ENCODE measurements around the gene SLC48A1. TPM values are rescaled to one million over a fixed set of nuclear protein-coding genes. Genes with fewer than 3 reads are reported as not detected.

Gene SLC48A1
- total RNA-seq = 10 to 100 TPM; 13.9 to 18.5 TPM

DNA sequence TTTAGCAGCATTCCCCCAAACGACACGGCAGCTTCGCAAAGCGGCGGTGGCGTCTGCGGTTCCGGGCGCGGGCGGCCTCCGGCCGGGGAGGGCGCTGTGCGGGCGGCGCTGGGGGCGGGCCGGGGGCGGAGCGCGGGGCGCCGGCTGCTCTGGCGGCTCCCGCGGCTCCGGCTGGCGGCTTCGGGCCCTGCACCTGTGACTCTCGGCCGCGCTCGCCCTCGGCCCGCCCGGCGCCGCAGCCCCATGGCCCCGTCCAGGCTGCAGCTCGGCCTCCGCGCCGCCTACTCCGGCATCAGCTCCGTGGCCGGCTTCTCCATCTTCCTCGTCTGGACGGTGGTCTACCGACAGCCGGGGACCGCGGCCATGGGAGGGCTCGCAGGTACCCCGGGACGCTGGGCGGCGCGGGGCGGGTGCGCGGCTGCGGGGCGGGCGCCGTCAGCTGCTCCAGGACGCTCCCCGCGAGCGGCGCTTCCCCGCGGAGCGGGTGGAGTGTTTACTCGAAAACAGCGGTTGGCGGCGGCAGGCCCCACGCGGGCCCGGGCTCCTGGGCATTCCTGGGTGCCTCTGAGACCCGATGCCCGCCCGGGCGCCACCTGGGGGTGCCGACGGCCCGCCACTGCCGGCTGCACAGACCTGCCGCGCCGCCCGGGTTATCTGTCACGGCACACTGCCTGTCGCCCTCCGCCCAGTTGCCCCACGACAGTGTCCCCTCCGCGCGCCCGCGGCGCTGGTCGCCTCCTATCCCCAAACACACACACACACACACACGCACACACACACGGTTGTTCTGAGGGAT, at the start of gene SLC48A1:
TSS of gene SLC48A1 (plus strand) at position 177 of the 796 bp plus-strand sequence. CDS start at position 244, 67 bp downstream.
- H3K4me1 Mint-ChIP-seq = peaks cover 41% of the 10 kb centered on the region
- DNase-seq (peak; percentile 69), ATAC-seq (peak; percentile 84)
- CTCF ChIA-PET = interaction anchor here (0.8 to 19.5 kb wide), 8 partner anchors 22 to 122 kb away, joined by 3 to 954 read pairs (median 6); partner anchors contain the start of genes ENDOU, RAPGEF3 and RPAP3
- no peaks in the 10 kb centered on the region for H3K9me3 Mint-ChIP-seq (ENCODE audit: low read depth)
- H3K4me3 Mint-ChIP-seq = peak within 1 kb of the TSS; percentile 87
- H3K36me3 Mint-ChIP-seq = peaks cover 2% of the 10 kb centered on the region
- peak within 1 kb of the TSS; percentile 79 for H3K27ac Mint-ChIP-seq
- peaks cover 15% of the 10 kb centered on the region for H3K27me3 Mint-ChIP-seq

DNA sequence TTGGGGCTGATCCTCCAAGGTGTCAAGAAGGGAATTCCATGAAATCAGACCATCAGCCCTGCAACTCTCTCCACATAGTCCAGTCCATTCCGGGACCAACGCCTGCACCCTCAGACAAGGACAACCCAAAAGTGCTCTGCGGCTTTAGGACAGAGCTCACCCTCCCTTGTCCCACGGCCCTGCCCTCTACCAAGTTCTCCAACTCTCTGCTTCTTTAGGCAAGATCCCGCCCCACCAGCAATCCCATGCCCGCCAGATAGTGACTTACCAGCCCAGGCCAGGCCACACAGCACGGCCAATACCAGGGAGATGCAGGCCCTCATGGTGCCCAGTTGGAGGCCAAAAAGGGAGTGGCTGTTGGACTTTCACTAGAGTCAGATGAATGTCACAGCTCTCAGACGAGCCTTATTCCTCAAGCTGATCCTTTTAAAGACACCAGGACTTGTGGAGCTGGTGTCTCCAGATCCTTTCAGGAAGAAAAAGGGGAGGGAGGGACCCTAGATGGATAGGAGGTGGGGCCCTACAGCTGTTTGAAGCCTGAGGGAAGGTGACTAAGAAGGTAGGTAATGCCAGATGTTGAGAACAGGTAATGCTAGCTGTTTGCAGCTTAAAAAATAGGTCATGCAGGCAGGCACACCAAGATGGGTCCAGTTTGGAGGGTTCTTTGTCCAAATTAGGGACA, 47.8 kb upstream of the SLC48A1 start, which contains the start of gene ENDOU:
TSS of gene ENDOU (minus strand) at position 400 of the 682 bp plus-strand sequence. CDS start at position 323, 77 bp downstream.
- Mint-ChIP-seq H3K27me3 (no peaks in the 10 kb centered on the region), H3K36me3 (peaks cover 13% of the 10 kb centered on the region), H3K9me3 (ENCODE audit: low read depth) (no peaks in the 10 kb centered on the region), H3K4me3 (no peak within 1 kb of the TSS), H3K27ac (no peak within 1 kb of the TSS), H3K4me1 (peaks cover 39% of the 10 kb centered on the region)
- no peak for ATAC-seq
- no peak for DNase-seq
- CTCF ChIA-PET = interaction anchor here (1.0 to 24.5 kb wide), 5 partner anchors 9 to 113 kb away, joined by 3 to 443 read pairs (median 16); partner anchors contain the start of gene SLC48A1

DNA sequence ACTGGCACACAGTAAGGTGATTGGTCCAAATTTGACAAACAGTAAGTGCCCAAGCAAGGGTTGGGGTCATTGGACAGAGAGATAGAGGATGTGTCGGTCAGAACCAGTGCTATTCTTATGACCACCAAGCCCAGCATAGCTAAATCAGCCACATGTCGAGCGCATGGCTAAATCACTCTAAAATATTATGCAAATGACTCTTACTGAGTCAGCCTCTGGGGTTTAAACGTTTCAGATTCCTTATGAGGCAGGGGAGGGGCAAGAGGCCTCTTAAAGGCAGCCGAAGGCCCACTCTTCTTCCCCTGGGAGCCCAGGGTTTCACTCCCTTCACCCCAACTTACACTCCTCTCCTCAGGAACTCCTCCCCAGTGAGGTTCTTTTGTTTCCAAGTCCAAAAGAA, 47.1 kb upstream of the SLC48A1 start:
- H3K4me1 Mint-ChIP-seq = peaks cover 34% of the 10 kb centered on the region
- no peaks in the 10 kb centered on the region for H3K9me3 Mint-ChIP-seq (ENCODE audit: low read depth)
- no peak for DNase-seq
- no peaks in the 10 kb centered on the region for H3K27me3 Mint-ChIP-seq
- ATAC-seq = no peak
- peaks cover 13% of the 10 kb centered on the region for H3K36me3 Mint-ChIP-seq
- H3K27ac Mint-ChIP-seq = no peak overlapping the region
- no peak overlapping the region for H3K4me3 Mint-ChIP-seq
- CTCF ChIA-PET = interaction anchor here (1.0 to 24.5 kb wide), 5 partner anchors 9 to 112 kb away, joined by 3 to 443 read pairs (median 16); partner anchors contain the start of gene SLC48A1

DNA sequence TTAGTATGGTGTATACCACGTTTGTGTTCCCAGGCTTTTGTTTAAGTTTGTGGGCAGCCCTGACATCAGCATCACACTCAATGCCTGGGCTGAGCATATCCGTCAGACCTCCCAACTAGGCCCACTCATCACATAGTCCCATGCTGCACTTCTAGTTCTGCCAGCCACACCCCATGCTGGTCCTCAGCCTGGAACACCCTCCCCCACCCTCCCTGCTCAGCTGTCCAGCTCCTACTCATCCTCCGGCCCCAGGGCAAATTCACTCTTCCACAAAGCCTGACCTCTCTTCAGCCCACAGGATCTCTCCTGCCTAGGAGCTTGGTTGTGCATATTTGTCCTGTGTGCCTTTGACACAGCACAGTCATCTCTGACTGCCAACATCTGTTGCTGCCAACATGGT, 43.8 kb upstream of the SLC48A1 start:
- CTCF ChIA-PET = interaction anchor here (0.7 to 22.1 kb wide), 3 partner anchors 13 to 29 kb away, joined by 3 to 341 read pairs (median 39); no protein-coding TSS in a partner anchor
- H3K4me3 Mint-ChIP-seq = no peak overlapping the region
- H3K36me3 Mint-ChIP-seq = no peaks in the 10 kb centered on the region
- no peaks in the 10 kb centered on the region for H3K27me3 Mint-ChIP-seq
- no peak overlapping the region for H3K27ac Mint-ChIP-seq
- ATAC-seq (no peak), DNase-seq (no peak)
- no peaks in the 10 kb centered on the region for H3K9me3 Mint-ChIP-seq (ENCODE audit: low read depth)
- peaks cover 2% of the 10 kb centered on the region for H3K4me1 Mint-ChIP-seq

DNA sequence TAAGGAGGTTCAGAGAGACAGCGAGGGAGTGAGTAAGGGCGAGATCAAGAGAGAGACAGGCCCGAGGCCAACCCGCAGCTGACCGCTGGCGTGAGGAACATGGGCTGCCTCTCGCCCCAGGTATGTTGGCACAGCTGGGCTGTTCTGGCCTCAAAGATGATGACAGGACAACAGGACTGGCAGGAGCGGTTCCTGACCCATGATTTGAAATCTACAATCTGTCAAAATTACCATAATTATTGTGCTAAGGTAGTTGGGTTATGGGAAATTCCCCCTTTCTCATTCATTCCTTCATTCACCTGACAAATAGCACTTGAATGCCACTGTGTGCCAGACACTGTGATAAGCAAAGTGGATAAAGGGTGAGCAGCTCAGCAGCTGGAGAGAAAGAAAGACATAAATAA, 42.7 kb upstream of the SLC48A1 start:
- no peaks in the 10 kb centered on the region for H3K9me3 Mint-ChIP-seq (ENCODE audit: low read depth)
- H3K36me3 Mint-ChIP-seq = no peaks in the 10 kb centered on the region
- no peak overlapping the region for H3K27ac Mint-ChIP-seq
- peaks cover 2% of the 10 kb centered on the region for H3K4me1 Mint-ChIP-seq
- no peak overlapping the region for H3K4me3 Mint-ChIP-seq
- ATAC-seq = no peak
- DNase-seq = no peak
- H3K27me3 Mint-ChIP-seq = no peaks in the 10 kb centered on the region
- CTCF ChIA-PET = interaction anchor here (1.6 to 22.1 kb wide), 3 partner anchors 12 to 108 kb away, joined by 5 to 341 read pairs (median 39); no protein-coding TSS in a partner anchor

DNA sequence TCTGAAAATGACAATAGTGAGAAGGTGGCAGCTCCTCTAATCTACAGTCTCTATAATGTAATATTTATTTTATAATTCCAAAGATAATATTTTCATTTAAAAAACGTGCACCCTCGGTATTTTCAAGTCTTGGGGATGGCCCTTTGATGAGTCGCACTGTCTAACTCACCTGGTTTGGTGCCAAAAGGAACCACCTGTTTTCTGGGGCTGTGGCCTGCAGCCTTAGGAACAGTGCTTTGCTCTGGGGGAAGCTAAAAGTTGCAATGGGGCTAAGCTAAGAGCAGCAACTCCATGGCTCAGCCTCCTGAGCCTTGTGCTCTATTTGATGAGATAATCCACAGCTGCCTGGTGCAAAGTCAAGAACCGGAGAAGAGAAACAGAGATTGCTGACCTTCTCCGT, 41.3 kb upstream of the SLC48A1 start:
- CTCF ChIA-PET = interaction anchor here (0.9 to 22.1 kb wide), 5 partner anchors 10 to 231 kb away, joined by 3 to 341 read pairs (median 4); partner anchors contain the start of gene TMEM106C
- Mint-ChIP-seq H3K27ac (no peak overlapping the region), H3K4me3 (no peak overlapping the region), H3K27me3 (no peaks in the 10 kb centered on the region), H3K9me3 (ENCODE audit: low read depth) (no peaks in the 10 kb centered on the region), H3K4me1 (no peaks in the 10 kb centered on the region), H3K36me3 (no peaks in the 10 kb centered on the region)
- ATAC-seq (no peak), DNase-seq (no peak)

GRCh38 chr12:47732504-47732903, 40.5 kb upstream of the SLC48A1 start:
- CTCF ChIA-PET = interaction anchor here (0.7 to 22.1 kb wide), 9 partner anchors 10 to 230 kb away, joined by 3 to 341 read pairs (median 4); partner anchors contain the start of gene TMEM106C
- Mint-ChIP-seq H3K27ac (no peak overlapping the region), H3K4me1 (no peaks in the 10 kb centered on the region), H3K36me3 (no peaks in the 10 kb centered on the region), H3K27me3 (no peaks in the 10 kb centered on the region), H3K9me3 (ENCODE audit: low read depth) (no peaks in the 10 kb centered on the region), H3K4me3 (no peak overlapping the region)
- DNase-seq (no peak), ATAC-seq (no peak)

GRCh38 chr12:47733142-47733541, 39.9 kb upstream of the SLC48A1 start:
- Mint-ChIP-seq H3K36me3 (no peaks in the 10 kb centered on the region), H3K27ac (no peak overlapping the region), H3K9me3 (ENCODE audit: low read depth) (no peaks in the 10 kb centered on the region), H3K4me1 (no peaks in the 10 kb centered on the region), H3K4me3 (no peak overlapping the region), H3K27me3 (no peaks in the 10 kb centered on the region)
- ATAC-seq = no peak
- no peak for DNase-seq
- CTCF ChIA-PET = interaction anchor here (0.7 to 22.1 kb wide), 8 partner anchors 9 to 230 kb away, joined by 3 to 341 read pairs (median 5); partner anchors contain the start of gene TMEM106C

DNA sequence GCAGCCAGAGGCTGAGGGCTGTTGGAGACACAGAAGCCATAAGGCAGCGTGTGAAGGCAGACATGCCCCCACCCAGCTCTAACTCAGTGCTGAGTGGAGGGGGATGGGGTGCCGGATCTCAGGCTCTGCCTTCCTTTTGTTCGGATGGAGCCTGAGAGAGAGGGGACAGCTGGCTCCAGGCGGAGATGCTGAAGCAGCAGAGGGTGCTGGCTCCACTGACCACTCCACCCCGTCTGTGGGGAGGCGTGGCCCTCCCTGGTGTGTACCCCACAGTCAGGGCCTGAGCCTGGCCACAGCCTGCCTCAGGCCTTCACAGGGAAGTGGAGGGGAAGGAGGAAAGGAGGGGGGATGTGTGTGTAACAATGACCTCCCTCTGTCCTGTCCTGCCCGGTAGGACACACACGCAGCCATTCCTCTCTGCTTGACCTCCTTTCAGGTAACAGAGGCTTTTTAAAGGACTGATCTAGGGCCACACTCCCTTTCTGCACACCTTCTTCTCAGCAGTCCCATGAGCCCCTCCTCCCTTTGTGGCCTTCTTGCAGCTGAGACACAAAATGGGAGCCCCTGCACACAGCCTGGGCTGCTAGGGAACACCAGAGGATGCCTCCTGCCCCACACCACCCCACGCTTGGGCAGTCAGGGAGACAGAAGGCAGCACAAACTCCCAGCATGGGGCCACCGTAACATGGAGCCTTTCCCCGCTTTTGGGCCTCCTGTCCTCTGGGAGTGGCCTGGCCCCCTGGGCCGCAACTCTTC, 38.1 kb upstream of the SLC48A1 start:
- no peaks in the 10 kb centered on the region for H3K9me3 Mint-ChIP-seq (ENCODE audit: low read depth)
- H3K27me3 Mint-ChIP-seq = no peaks in the 10 kb centered on the region
- no peaks in the 10 kb centered on the region for H3K4me1 Mint-ChIP-seq
- CTCF ChIA-PET = interaction anchor here (1.0 to 5.9 kb wide), 4 partner anchors 9 to 33 kb away, joined by 3 to 39 read pairs (median 10); no protein-coding TSS in a partner anchor
- no peak overlapping the region for H3K4me3 Mint-ChIP-seq
- no peak for DNase-seq
- H3K36me3 Mint-ChIP-seq = no peaks in the 10 kb centered on the region
- H3K27ac Mint-ChIP-seq = no peak overlapping the region
- ATAC-seq = no peak

DNA sequence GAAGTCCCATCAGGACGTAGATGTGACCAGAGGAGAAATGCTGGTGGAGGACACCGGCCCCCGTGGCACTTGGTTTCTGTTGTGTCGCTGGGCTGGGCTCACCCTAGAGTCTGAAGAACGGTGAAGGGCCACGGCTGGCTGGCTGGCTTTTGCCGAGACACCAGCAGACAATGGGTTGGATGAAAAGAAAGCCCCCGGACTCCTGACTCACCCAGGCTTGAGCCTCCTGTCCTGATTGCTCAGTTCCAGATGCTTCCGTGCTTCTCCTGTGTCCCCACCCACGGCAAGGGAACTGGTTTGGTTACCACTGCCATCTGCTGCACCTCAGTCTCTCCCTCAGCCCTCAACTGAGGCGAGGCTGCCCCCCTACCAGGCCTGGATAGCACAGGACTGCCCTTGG, 37.4 kb upstream of the SLC48A1 start:
- Mint-ChIP-seq H3K4me1 (no peaks in the 10 kb centered on the region), H3K27me3 (no peaks in the 10 kb centered on the region), H3K36me3 (no peaks in the 10 kb centered on the region), H3K27ac (no peak overlapping the region), H3K4me3 (no peak overlapping the region), H3K9me3 (ENCODE audit: low read depth) (no peaks in the 10 kb centered on the region)
- CTCF ChIA-PET = interaction anchor here (1.0 to 3.2 kb wide), 5 partner anchors 9 to 103 kb away, joined by 3 to 15 read pairs (median 5); no protein-coding TSS in a partner anchor
- DNase-seq = no peak
- no peak for ATAC-seq

DNA sequence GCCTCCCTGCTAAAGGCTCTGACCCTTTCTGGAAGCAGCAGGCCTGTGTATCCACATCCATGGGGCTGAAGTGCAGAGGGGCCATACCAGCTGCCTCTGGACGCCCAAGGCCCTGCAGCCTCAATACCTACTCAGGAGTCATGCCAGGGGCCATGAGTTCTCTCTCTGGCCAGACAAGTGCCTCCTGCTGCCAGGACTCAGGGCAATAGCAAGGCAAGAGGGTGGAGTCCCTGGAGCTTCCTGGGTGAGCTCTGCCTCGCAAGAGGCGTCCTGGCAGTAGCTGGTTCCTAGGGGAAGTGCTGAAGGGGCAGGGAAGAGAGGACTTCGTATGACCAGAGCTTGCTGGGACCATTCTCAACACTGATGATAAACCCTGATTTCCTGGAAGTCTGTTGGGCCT, 36.8 kb upstream of the SLC48A1 start:
- H3K27ac Mint-ChIP-seq = no peak overlapping the region
- CTCF ChIA-PET = interaction anchor here (1.0 to 3.2 kb wide), 4 partner anchors 8 to 102 kb away, joined by 3 to 15 read pairs (median 6); no protein-coding TSS in a partner anchor

GRCh38 chr12:47736877-47737676, 36.0 kb upstream of the SLC48A1 start:
- no peaks in the 10 kb centered on the region for H3K9me3 Mint-ChIP-seq (ENCODE audit: low read depth)
- CTCF ChIA-PET = interaction anchor here (1.0 to 3.2 kb wide), 4 partner anchors 8 to 101 kb away, joined by 3 to 15 read pairs (median 6); no protein-coding TSS in a partner anchor
- H3K36me3 Mint-ChIP-seq = no peaks in the 10 kb centered on the region
- H3K4me1 Mint-ChIP-seq = peaks cover 9% of the 10 kb centered on the region
- no peak overlapping the region for H3K27ac Mint-ChIP-seq
- DNase-seq (no peak), ATAC-seq (no peak)
- no peak overlapping the region for H3K4me3 Mint-ChIP-seq
- no peaks in the 10 kb centered on the region for H3K27me3 Mint-ChIP-seq

More for the DNA sequence above, 36.8 kb upstream of the SLC48A1 start:
- no peaks in the 10 kb centered on the region for H3K36me3 Mint-ChIP-seq
- peaks cover 2% of the 10 kb centered on the region for H3K4me1 Mint-ChIP-seq
- DNase-seq = no peak
- no peaks in the 10 kb centered on the region for H3K9me3 Mint-ChIP-seq (ENCODE audit: low read depth)
- H3K4me3 Mint-ChIP-seq = no peak overlapping the region
- ATAC-seq = no peak
- no peaks in the 10 kb centered on the region for H3K27me3 Mint-ChIP-seq
